Fibroblast of the aortic adventitia (primary cell): Measurements from ENCODE around the gene DTX3. TPM values are rescaled to one million over a fixed set of nuclear protein-coding genes. Genes with fewer than 3 reads are reported as not detected.
A peak's percentile ranks its signal among the peaks of the same experiment; 100 is the strongest.

Source experiments
- DNase-seq: peaks from one replicate; pipeline ENCODE4 v3.0.0-alpha.2; 2010; ENCODE audit warnings: low read depth
- H3K4me3 ChIP-seq: 2 replicates; pipeline ENCODE4 v1.5.1; 2011; ENCODE audit warnings: low read depth, mild to moderate bottlenecking, control low read depth, low read length, moderate library complexity
- CTCF ChIP-seq: IDR thresholded peaks from 2 replicates; pipeline ENCODE4 v1.5.1; 2011; ENCODE audit warnings: mild to moderate bottlenecking, low read length, control low read depth, inconsistent platforms; ENCODE audit not compliant: insufficient read depth
- total RNA-seq: library from RNA; depleted of rRNA; stranded (reverse); fragments of >200 nt; gene quantifications from 2 replicates; pipeline ENCODE4 v1.2.3, GENCODE V29; 2012; ENCODE audit warnings: low replicate concordance

Gene DTX3
- total RNA-seq, 1 donor: 16.9 TPM

DNA sequence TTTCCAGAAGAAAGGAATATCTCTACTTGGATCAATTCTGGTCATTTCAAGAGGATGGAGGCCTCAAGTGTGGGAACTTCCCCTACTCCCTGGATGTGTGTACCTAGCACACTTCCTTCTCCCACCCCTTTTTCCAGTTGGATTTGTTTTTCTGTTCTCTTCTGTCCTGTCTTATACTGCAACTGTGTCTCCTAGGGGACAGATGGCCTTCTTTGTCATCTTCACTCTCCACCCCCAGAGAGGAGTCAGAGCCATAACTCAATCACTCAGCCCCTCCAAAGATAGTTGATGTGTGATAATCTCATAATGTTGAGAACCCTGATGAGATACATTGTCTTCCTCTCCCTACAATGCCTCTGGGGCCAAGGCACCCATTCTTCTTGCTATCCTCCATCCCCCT lies 2.1 kb upstream of the DTX3 start:
- no peak for DNase-seq
- no peak for TF ChIP-seq CTCF

GRCh38 chr12:57603324-57603723 lies 1.3 kb upstream of the DTX3 start:
- no peak for TF ChIP-seq CTCF
- no peak for DNase-seq
- no peak overlapping the region for H3K4me3 ChIP-seq

More for the DNA sequence above, 2.1 kb upstream of the DTX3 start:
- H3K4me3 ChIP-seq: no peak overlapping the region

- no peak for TF ChIP-seq CTCF
- H3K4me3 ChIP-seq: peak overlapping the region; percentile 72
- peak; percentile 71 for DNase-seq
These were observed 690 bp upstream of the DTX3 start for GRCh38 chr12:57603815-57604453.

DNA sequence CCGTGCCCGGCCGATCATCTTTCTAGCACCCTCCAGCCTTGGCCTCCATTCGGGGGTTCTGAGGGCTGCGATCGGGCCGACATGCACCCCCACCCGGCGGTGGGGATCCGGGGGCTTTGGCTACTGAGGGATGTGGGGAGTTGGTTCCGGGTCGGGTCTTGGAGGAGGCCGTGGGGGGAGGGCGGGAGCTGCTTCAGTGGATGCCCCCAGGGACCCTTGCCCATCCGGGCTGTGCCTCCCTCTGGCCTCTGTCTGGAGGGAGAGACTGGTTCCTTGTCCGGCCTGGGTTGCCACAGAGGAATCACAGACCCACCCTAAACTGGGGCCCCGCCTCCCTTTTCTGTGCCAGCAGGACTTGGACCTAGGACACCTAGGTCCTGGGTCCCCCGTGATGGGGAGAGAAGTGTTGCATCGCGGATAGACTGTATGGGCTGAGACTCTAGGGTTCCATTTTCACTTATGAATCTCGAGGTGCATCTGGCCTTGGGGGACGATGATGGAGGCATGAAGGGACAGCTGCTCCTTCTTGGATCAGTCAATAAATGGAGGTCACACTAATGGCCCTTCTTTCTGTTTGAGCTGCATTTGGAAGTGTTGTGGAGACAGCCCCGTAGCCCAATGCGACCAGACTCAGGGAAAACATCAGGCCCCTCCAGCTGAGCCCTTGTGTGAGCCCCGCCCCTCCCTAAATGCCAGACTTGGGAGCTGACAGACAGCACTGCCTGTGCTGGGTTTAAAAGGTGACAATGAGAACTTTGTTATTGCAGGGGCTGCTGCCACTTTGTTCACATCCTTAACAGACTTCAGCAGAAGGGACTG lies 577 bp downstream of the DTX3 start:
- no peak for TF ChIP-seq CTCF
- DNase-seq: peak; percentile 9
- H3K4me3 ChIP-seq: peak overlapping the region; percentile 72

- no peak for TF ChIP-seq CTCF
- peak overlapping the region; percentile 72 for H3K4me3 ChIP-seq
- DNase-seq: no peak
These were observed 1.2 kb downstream of the DTX3 start for GRCh38 chr12:57605811-57606311.

- TF ChIP-seq CTCF: no peak
These were observed 1.8 kb downstream of the DTX3 start for GRCh38 chr12:57606399-57606798.

More at GRCh38 chr12:57606399-57606798, 1.8 kb downstream of the DTX3 start:
- no peak for DNase-seq
- no peak overlapping the region for H3K4me3 ChIP-seq
